Right atrium auricular region (tissue), 2 donors: ENCODE data around the gene NRP1. TPM values are rescaled to one million over a fixed set of nuclear protein-coding genes. Genes with fewer than 3 reads are reported as not detected.
A peak's percentile ranks its signal among the peaks of the same experiment; 100 is the strongest.

Experiments used
- DNase-seq: peaks from one replicate; pipeline ENCODE4 v3.0.0-alpha.2; 2019; ENCODE audit warnings: low spot score
- H3K27ac ChIP-seq, 2 donors: fragments of 200-600 bp; sonication (generic); 1 replicate in 1 of 2; 2 replicates in 1 of 2; pipeline ENCODE4 v1.5.1; 2016 to 2019
- H3K27me3 ChIP-seq, 2 donors: fragments of 200-600 bp; sonication (generic); one replicate each; pipeline versions ENCODE4 v1.5.1 to v1.6.0; 2017 to 2019
- H3K36me3 ChIP-seq: fragments of 200-600 bp; sonication (generic); one replicate; pipeline ENCODE4 v1.5.1; 2016
- H3K4me1 ChIP-seq, 2 donors: fragments of 200-600 bp; sonication (generic); one replicate each; pipeline versions ENCODE4 v1.5.1 to v1.6.0; 2017 to 2019
- H3K4me3 ChIP-seq, 2 donors: fragments of 200-600 bp; sonication (generic); 1 replicate in 1 of 2; 2 replicates in 1 of 2; pipeline ENCODE4 v1.5.1; 2017 to 2019; ENCODE audit warnings: mild to moderate bottlenecking in 1 of 2, moderate library complexity in 1 of 2
- H3K9me3 ChIP-seq, 2 donors: fragments of 200-600 bp; sonication (generic); one replicate each; pipeline ENCODE4 v1.5.1; 2019
- CTCF ChIP-seq, 2 donors: fragments of 200-600 bp; sonication (generic); IDR thresholded peaks; one replicate each; pipeline ENCODE4 v1.5.1; 2019; ENCODE audit warnings: antibody characterized with exemption in 2 of 2
- total RNA-seq, 2 donors: library from RNA; depleted of rRNA; stranded (reverse); fragments of >200 nt; gene quantifications; one replicate each; pipeline ENCODE4 v1.1.0, GENCODE V29; 2016

NRP1 gene
- total RNA-seq, 2 donors from 2014 or later, result 54.6 to 83.1 TPM

- Histone ChIP-seq H3K4me1 (peaks cover 0 to 21% of the 10 kb centered on the region in 2 donors), H3K36me3 (peaks cover 28% of the 10 kb centered on the region), H3K27me3 (no peaks in the 10 kb centered on the region), H3K27ac (peak overlapping the region; percentile 56 to 74), H3K4me3 (no peak overlapping the region), H3K9me3 (no peaks in the 10 kb centered on the region)
- TF ChIP-seq CTCF (IDR thresholded peaks at IDR 0.05), result no peak
- DNase-seq, result no peak
These were observed 122.3 kb downstream of the NRP1 start for GRCh38 chr10:33212061-33212748.

- peaks cover 37% of the 10 kb centered on the region for H3K36me3 ChIP-seq
- peak overlapping the region in 1 of 2 donors; percentile 5 for H3K4me3 ChIP-seq
These were observed 123.2 kb downstream of the NRP1 start for GRCh38 chr10:33211106-33211878.

GRCh38 chr10:33209802-33210201 is 124.7 kb downstream of the NRP1 start:
- Histone ChIP-seq H3K27ac (no peak overlapping the region), H3K4me3 (no peak overlapping the region), H3K9me3 (no peaks in the 10 kb centered on the region), H3K36me3 (peaks cover 41% of the 10 kb centered on the region), H3K27me3 (no peaks in the 10 kb centered on the region), H3K4me1 (peaks cover 0 to 21% of the 10 kb centered on the region in 2 donors)
- DNase-seq, result no peak
- no peak for TF ChIP-seq CTCF (IDR thresholded peaks at IDR 0.05)

More at GRCh38 chr10:33211106-33211878, 123.2 kb downstream of the NRP1 start:
- H3K4me1 ChIP-seq, result peaks cover 0 to 21% of the 10 kb centered on the region in 2 donors
- no peaks in the 10 kb centered on the region for H3K9me3 ChIP-seq
- no peak for TF ChIP-seq CTCF (IDR thresholded peaks at IDR 0.05)
- H3K27ac ChIP-seq, result peak overlapping the region; percentile 56 to 74
- peak; percentile 75 for DNase-seq
- H3K27me3 ChIP-seq, result no peaks in the 10 kb centered on the region

GRCh38 chr10:33208166-33208565 is 126.3 kb downstream of the NRP1 start:
- H3K4me3 ChIP-seq, result no peak overlapping the region
- TF ChIP-seq CTCF (IDR thresholded peaks at IDR 0.05), result no peak
- peaks cover 29% of the 10 kb centered on the region for H3K36me3 ChIP-seq
- peaks cover 0 to 21% of the 10 kb centered on the region in 2 donors for H3K4me1 ChIP-seq
- H3K27me3 ChIP-seq, result no peaks in the 10 kb centered on the region
- no peaks in the 10 kb centered on the region for H3K9me3 ChIP-seq
- DNase-seq, result no peak
- no peak overlapping the region for H3K27ac ChIP-seq

GRCh38 chr10:33204031-33204430 is 130.4 kb downstream of the NRP1 start:
- no peak overlapping the region for H3K4me3 ChIP-seq
- peak overlapping the region in 1 of 2 donors; percentile 33 for H3K27ac ChIP-seq
- no peaks in the 10 kb centered on the region for H3K4me1 ChIP-seq
- no peaks in the 10 kb centered on the region for H3K27me3 ChIP-seq
- peaks cover 61% of the 10 kb centered on the region for H3K36me3 ChIP-seq
- no peaks in the 10 kb centered on the region for H3K9me3 ChIP-seq
- DNase-seq, result peak; percentile 68
- no peak for TF ChIP-seq CTCF (IDR thresholded peaks at IDR 0.05)
